Measurements from ENCODE around the gene CAPN12.

CAPN12 gene

GRCh38 chr19:38737281-38737865 is 6.9 kb downstream of the CAPN12 start:
- FAIRE-seq (no peak), DNase-seq (ENCODE audit: insufficient read length, low spot score) (no peak)
- TF ChIP-seq POLR2A (IDR thresholded peaks at IDR 0.05; ENCODE audit: low read depth, low read length) = no peak
- no peak for TF ChIP-seq SPI1 (IDR thresholded peaks at IDR 0.05; ENCODE audit: low read depth, low read length)
- TF ChIP-seq TAF1 (IDR thresholded peaks at IDR 0.05; ENCODE audit: low read depth, low read length) = no peak

GRCh38 chr19:38736413-38737280 is 7.6 kb downstream of the CAPN12 start:
- DNase-seq (ENCODE audit: insufficient read length, low spot score) = peak; percentile 73
- TF ChIP-seq PAX5 (IDR thresholded peaks at IDR 0.05; ENCODE audit: insufficient read depth, low read length, severe bottlenecking) (no peak), POLR2A (IDR thresholded peaks at IDR 0.05; ENCODE audit: low read depth, low read length) (no peak), TAF1 (IDR thresholded peaks at IDR 0.05; ENCODE audit: low read depth, low read length) (no peak), POLR2AphosphoS5 (IDR thresholded peaks at IDR 0.05; ENCODE audit: low read depth, low read length) (no peak), POU2F2 (IDR thresholded peaks at IDR 0.05; ENCODE audit: low read depth, low read length) (no peak), SPI1 (IDR thresholded peaks at IDR 0.05; ENCODE audit: low read depth, low read length) (no peak)
- FAIRE-seq = peak; percentile 48

- no peak for DNase-seq (ENCODE audit: insufficient read length, low spot score)
- TF ChIP-seq PAX5 (IDR thresholded peaks at IDR 0.05; ENCODE audit: insufficient read depth, low read length, severe bottlenecking) (no peak), TAF1 (IDR thresholded peaks at IDR 0.05; ENCODE audit: low read depth, low read length) (no peak), POLR2AphosphoS5 (IDR thresholded peaks at IDR 0.05; ENCODE audit: low read depth, low read length) (no peak), POU2F2 (IDR thresholded peaks at IDR 0.05; ENCODE audit: low read depth, low read length) (no peak), POLR2A (IDR thresholded peaks at IDR 0.05; ENCODE audit: low read depth, low read length) (no peak), SPI1 (IDR thresholded peaks at IDR 0.05; ENCODE audit: low read depth, low read length) (no peak)
- FAIRE-seq = peak; percentile 94
Measured at GRCh38 chr19:38736036-38736412, 8.2 kb downstream of the CAPN12 start.

GRCh38 chr19:38735257-38735686 is 9.0 kb downstream of the CAPN12 start:
- FAIRE-seq (peak; percentile 5), DNase-seq (ENCODE audit: insufficient read length, low spot score) (no peak)
- TF ChIP-seq POU2F2 (IDR thresholded peaks at IDR 0.05; ENCODE audit: low read depth, low read length) = no peak
- TF ChIP-seq PAX5 (IDR thresholded peaks at IDR 0.05; ENCODE audit: insufficient read depth, low read length, severe bottlenecking) = no peak
- no peak for TF ChIP-seq POLR2A (IDR thresholded peaks at IDR 0.05; ENCODE audit: low read depth, low read length)
- no peak for TF ChIP-seq POLR2AphosphoS5 (IDR thresholded peaks at IDR 0.05; ENCODE audit: low read depth, low read length)
- no peak for TF ChIP-seq SPI1 (IDR thresholded peaks at IDR 0.05; ENCODE audit: low read depth, low read length)
- no peak for TF ChIP-seq TAF1 (IDR thresholded peaks at IDR 0.05; ENCODE audit: low read depth, low read length)

GRCh38 chr19:38734426-38735256 is 9.6 kb downstream of the CAPN12 start:
- TF ChIP-seq POLR2AphosphoS5 (IDR thresholded peaks at IDR 0.05; ENCODE audit: low read depth, low read length) (no peak), PAX5 (IDR thresholded peaks at IDR 0.05; ENCODE audit: insufficient read depth, low read length, severe bottlenecking) (no peak), SPI1 (IDR thresholded peaks at IDR 0.05; ENCODE audit: low read depth, low read length) (no peak), TAF1 (IDR thresholded peaks at IDR 0.05; ENCODE audit: low read depth, low read length) (no peak), POU2F2 (IDR thresholded peaks at IDR 0.05; ENCODE audit: low read depth, low read length) (no peak), POLR2A (IDR thresholded peaks at IDR 0.05; ENCODE audit: low read depth, low read length) (no peak)
- no peak for DNase-seq (ENCODE audit: insufficient read length, low spot score)
- no peak for FAIRE-seq

GRCh38 chr19:38734176-38734425 is 10.2 kb downstream of the CAPN12 start:
- DNase-seq (ENCODE audit: insufficient read length, low spot score) (no peak), FAIRE-seq (peak; percentile 91)
- TF ChIP-seq PAX5 (IDR thresholded peaks at IDR 0.05; ENCODE audit: insufficient read depth, low read length, severe bottlenecking) (no peak), SPI1 (IDR thresholded peaks at IDR 0.05; ENCODE audit: low read depth, low read length) (peak; percentile 34)

- TF ChIP-seq POLR2A (IDR thresholded peaks at IDR 0.05; ENCODE audit: low read depth, low read length) (no peak), SPI1 (IDR thresholded peaks at IDR 0.05; ENCODE audit: low read depth, low read length) (no peak), POU2F2 (IDR thresholded peaks at IDR 0.05; ENCODE audit: low read depth, low read length) (no peak), POLR2AphosphoS5 (IDR thresholded peaks at IDR 0.05; ENCODE audit: low read depth, low read length) (no peak), TAF1 (IDR thresholded peaks at IDR 0.05; ENCODE audit: low read depth, low read length) (no peak), PAX5 (IDR thresholded peaks at IDR 0.05; ENCODE audit: insufficient read depth, low read length, severe bottlenecking) (no peak)
- FAIRE-seq (no peak), DNase-seq (ENCODE audit: insufficient read length, low spot score) (no peak)
Measured at GRCh38 chr19:38733493-38734175, 10.6 kb downstream of the CAPN12 start.

GRCh38 chr19:38733241-38733492 is 11.1 kb downstream of the CAPN12 start:
- FAIRE-seq (no peak), DNase-seq (ENCODE audit: insufficient read length, low spot score) (no peak)
- TF ChIP-seq SPI1 (IDR thresholded peaks at IDR 0.05; ENCODE audit: low read depth, low read length) = no peak
- TF ChIP-seq POLR2A (IDR thresholded peaks at IDR 0.05; ENCODE audit: low read depth, low read length) = no peak
- no peak for TF ChIP-seq TAF1 (IDR thresholded peaks at IDR 0.05; ENCODE audit: low read depth, low read length)
- no peak for TF ChIP-seq POLR2AphosphoS5 (IDR thresholded peaks at IDR 0.05; ENCODE audit: low read depth, low read length)
- TF ChIP-seq PAX5 (IDR thresholded peaks at IDR 0.05; ENCODE audit: insufficient read depth, low read length, severe bottlenecking) = no peak
- TF ChIP-seq POU2F2 (IDR thresholded peaks at IDR 0.05; ENCODE audit: low read depth, low read length) = no peak

GRCh38 chr19:38731654-38732301 is 12.5 kb downstream of the CAPN12 start:
- no peak for FAIRE-seq
- no peak for DNase-seq (ENCODE audit: insufficient read length, low spot score)
- TF ChIP-seq POLR2A (IDR thresholded peaks at IDR 0.05; ENCODE audit: low read depth, low read length) (no peak), POU2F2 (IDR thresholded peaks at IDR 0.05; ENCODE audit: low read depth, low read length) (no peak)
